K562 (cell line): ENCODE data around the gene PCSK6. TPM values are rescaled to one million over a fixed set of nuclear protein-coding genes. Genes with fewer than 3 reads are reported as not detected.

Experiments used
- ATAC-seq: fragments of 200-7000 bp; cut with Tn5 transposase; 3 replicates; pipeline ENCODE4 v1.9.1; 2020; ENCODE audit warnings: moderate library complexity
- BruUV-seq: library from RNA; stranded (reverse); fragments of 400-500 nt; replicated peaks from 2 replicates; lab custom pipeline; 2021; lab: Mats Ljungman, UMichigan
- CTCF ChIA-PET: fragments of 300-600 bp; formaldehyde crosslinking; extraction: SDS; loops from one replicate; lab custom pipeline; 2021; ENCODE audit warnings: low intra/inter-chr PET ratio; lab: Yijun Ruan, JAX
- POLR2A ChIA-PET: fragments of 300-600, 350-650 bp; sonication (Branson Sonifier 250); formaldehyde crosslinking; extraction: SDS; loops from one replicate; lab custom pipeline; 2021; ENCODE audit warnings: antibody characterized with exemption, inconsistent platforms; lab: Yijun Ruan, JAX
- DNase-seq, 4 experiments: peaks; one replicate each; pipeline versions ENCODE4 v3.0.0 to v3.0.0-alpha.2; 2011 to 2018; ENCODE audit warnings: low spot score in 3 of 4, mixed read lengths in 3 of 4; ENCODE audit errors: extremely low read depth in 1 of 4
- FAIRE-seq: peaks from 2 replicates; lab custom pipeline; 2011; peaks lifted over from hg19 to GRCh38; lab: Jason Lieb, UNC
- H2AFZ ChIP-seq: 2 replicates; pipeline ENCODE4 v1.6.0; 2011; ENCODE audit warnings: low read depth, low read length, control low read depth, inconsistent platforms
- H3K27ac ChIP-seq: fragments of 200-600 bp; 3 replicates; pipeline ENCODE4 v1.8.0; 2011; ENCODE audit warnings: low read depth, mild to moderate bottlenecking, control low read depth, inconsistent platforms, low read length, moderate library complexity, mixed read lengths; ENCODE audit errors: extremely low read depth
- H3K27me3 ChIP-seq, 2 experiments: fragments of 300-600 bp in 1 of 2; 2 replicates in 1 of 2; 3 replicates in 1 of 2; pipeline versions ENCODE4 v1.6.0 to v1.8.0; 2011; ENCODE audit warnings: inconsistent platforms in 2 of 2, low read length in 2 of 2, mild to moderate bottlenecking in 1 of 2, mixed read lengths in 1 of 2, moderate library complexity in 1 of 2; ENCODE audit not compliant: control insufficient read depth in 2 of 2, insufficient read depth in 2 of 2
- H3K36me3 ChIP-seq: fragments of 300-600 bp; 3 replicates; pipeline ENCODE4 v1.8.0; 2011; ENCODE audit warnings: mild to moderate bottlenecking, low read length, inconsistent platforms; ENCODE audit not compliant: control insufficient read depth, insufficient read depth
- H3K4me1 ChIP-seq, 2 experiments: fragments of 200-600 bp in 1 of 2; replicated peaks in 1 of 2; 2 replicates in 1 of 2; 3 replicates in 1 of 2; pipeline versions ENCODE4 v1.5.1 to v1.8.0; 2011; ENCODE audit warnings: inconsistent platforms in 2 of 2, low read length in 2 of 2, mild to moderate bottlenecking in 1 of 2, mixed read lengths in 1 of 2, moderate library complexity in 1 of 2; ENCODE audit not compliant: control insufficient read depth in 2 of 2, insufficient read depth in 2 of 2
- H3K4me2 ChIP-seq: 2 replicates; pipeline ENCODE4 v1.6.1; 2011; ENCODE audit warnings: low read length, control low read depth, inconsistent platforms, mixed read lengths; ENCODE audit not compliant: insufficient read depth
- H3K4me3 ChIP-seq: fragments of 200-600 bp; sonication (generic), shearing (Covaris generic); 2 replicates; pipeline ENCODE4 v1.5.1; 2016; ENCODE audit warnings: control low read depth, inconsistent platforms
- H3K79me2 ChIP-seq: fragments of 200-600 bp; 3 replicates; pipeline ENCODE4 v1.8.0; 2011; ENCODE audit warnings: low read length, inconsistent platforms; ENCODE audit not compliant: control insufficient read depth, insufficient read depth
- H3K9ac ChIP-seq, 2 experiments: 2 replicates each; pipeline versions ENCODE4 v1.6.0 to v1.6.1; 2011; ENCODE audit warnings: low read depth in 2 of 2, low read length in 2 of 2, control low read depth in 1 of 2, inconsistent platforms in 1 of 2, mild to moderate bottlenecking in 1 of 2, mixed read lengths in 1 of 2; ENCODE audit not compliant: insufficient read depth in 1 of 2
- H3K9me1 ChIP-seq: one replicate; pipeline ENCODE4 v1.6.0; 2011; ENCODE audit warnings: inconsistent platforms, mild to moderate bottlenecking, low read length, moderate library complexity; ENCODE audit not compliant: control insufficient read depth, insufficient read depth
- H3K9me3 ChIP-seq: replicated peaks from 2 replicates; pipeline ENCODE4 v1.5.1; 2011; ENCODE audit warnings: low read depth, low read length, inconsistent platforms; ENCODE audit not compliant: control insufficient read depth, insufficient read depth
- H4K20me1 ChIP-seq: replicated peaks from 2 replicates; pipeline ENCODE4 v1.6.1; 2011; ENCODE audit warnings: low read length, inconsistent platforms, mixed read lengths; ENCODE audit not compliant: control insufficient read depth, insufficient read depth
- MAFG ChIP-seq: fragments of 450-650 bp; conservative IDR thresholded peaks from 2 replicates; pipeline ENCODE4 v1.6.1; 2016; ENCODE audit warnings: missing genetic modification characterization, missing compliant biosample characterization
- ZHX1 ChIP-seq: fragments of 150-350 bp; conservative IDR thresholded peaks from 2 replicates; pipeline ENCODE4 v1.6.1; 2014; ENCODE audit warnings: low read length
- ZNF431 ChIP-seq: sonication (generic); formaldehyde crosslinking; IDR thresholded peaks from 2 replicates; pipeline ENCODE4 v1.8.0; 2022; ENCODE audit warnings: mild to moderate bottlenecking, missing genetic modification reagents
- WGBS: fragments of 100-300 bp; shearing (Covaris generic); methylation state at CpG from one replicate; pipeline ENCODE4 v1.1.6; 2016; ENCODE audit warnings: low coverage, mixed read lengths; ENCODE audit not compliant: insufficient coverage; ENCODE audit errors: missing lambda C conversion rate; 5-methylcytosine and 5-hydroxymethylcytosine counted together
- in situ Hi-C: fragments of 300-500 bp; cut with MboI; formaldehyde crosslinking; loops from 4 replicates; pipeline ENCODE4 v1.15.0; 2018; ENCODE audit warnings: inconsistent platforms, mixed read lengths
- intact Hi-C: fragments of 100-400 bp; cut with micrococcal nuclease; formaldehyde crosslinking; loops from 2 replicates; pipeline ENCODE4 v1.14.2; 2022
- polyA plus RNA-seq, 8 experiments: library from polyadenylated mRNA; depleted of rRNA in 4 of 8; stranded (reverse) in 5 of 8; unstranded in 3 of 8; fragments of >200 nt; fragmentation: Nextera tagmentation in 2 of 8; fragmentation: Illumina TruSeq in 1 of 8; extraction: Ambion mirVana in 2 of 8; extraction: Trizol in 1 of 8; gene quantifications; 2 replicates each; pipeline versions ENCODE4 v1.2.1 to v1.2.3, GENCODE V29; 2011 to 2014; ENCODE audit warnings: inconsistent platforms in 1 of 8, missing spikeins in 1 of 8
- total RNA-seq, 7 experiments: library from RNA; depleted of rRNA in 6 of 7; stranded (reverse); fragments of >200 nt in 6 of 7; fragmentation: Illumina TruSeq in 2 of 7; extraction: Trizol in 2 of 7; gene quantifications; 2 replicates each; pipeline versions ENCODE4 v1.2.1 to v1.2.3, GENCODE V29; 2011 to 2021; ENCODE audit warnings: low replicate concordance in 1 of 7

The PCSK6 gene
- total and polyA plus RNA-seq, 9 of the 15 experiments (the other 6 are each of a cell fraction or from before 2014, with no cell fraction given): 2.2 to 32.6 (median 14.5) TPM

GRCh38 chr15:101437209-101437608, 52.3 kb downstream of the PCSK6 start:
- WGBS: 68% methylated on average over 12 of the region's 12 CpGs
- TF ChIP-seq MAFG (no peak), ZNF431 (CRISPR knock-in tag) (no peak), ZHX1 (no peak)
- TF ChIP-seq, all 486 proteins: peak for 0

More at GRCh38 chr15:101437209-101437608, 52.3 kb downstream of the PCSK6 start:
- H3K79me2 ChIP-seq: no peaks in the 10 kb centered on the region
- peaks cover 0 to 3% of the 10 kb centered on the region in 2 experiments; a peak in 2 of 5 replicates for H3K4me1 ChIP-seq
- ATAC-seq (no peak), DNase-seq (no peak), FAIRE-seq (no peak)
- in situ Hi-C loops: no loop called here
- H4K20me1 ChIP-seq: no peaks in the 10 kb centered on the region; the same call in 1 of the 2 replicates
- H3K4me3 ChIP-seq: no peak overlapping the region
- no peaks in the 10 kb centered on the region for H3K9me1 ChIP-seq
- BruUV-seq: no TSS peak
- ChIA-PET CTCF (no interaction called here), POLR2A (no interaction called here)
- H3K4me2 ChIP-seq: no peak overlapping the region
- no peak overlapping the region for H3K27ac ChIP-seq
- peaks cover 0 to 4% of the 10 kb centered on the region in 2 experiments; a peak in 2 of 5 replicates for H3K27me3 ChIP-seq
- H2AFZ ChIP-seq: no peak overlapping the region
- 0 out of 3 replicates have a peak, but pooled peaks cover 14% of the 10 kb centered on the region for H3K36me3 ChIP-seq
- H3K9ac ChIP-seq: no peak overlapping the region
- intact Hi-C loops: loop anchor here (10.0 kb wide), 1 partner anchor 208 kb away; no protein-coding TSS in a partner anchor
- H3K9me3 ChIP-seq: no peaks in the 10 kb centered on the region
